GM19463 (cell line): ENCODE data around the gene UBTF.

Experiments
- ATAC-seq: cut with Tn5 transposase; IDR thresholded peaks from one replicate; pipeline ENCODE4 v1.9.1; 2021; ENCODE audit warnings: mild to moderate bottlenecking, moderate library complexity; ENCODE audit not compliant: unreplicated experiment

The UBTF gene

GRCh38 chr17:44216173-44216572, 3.3 kb downstream of the UBTF start:
- ATAC-seq = no peak

DNA sequence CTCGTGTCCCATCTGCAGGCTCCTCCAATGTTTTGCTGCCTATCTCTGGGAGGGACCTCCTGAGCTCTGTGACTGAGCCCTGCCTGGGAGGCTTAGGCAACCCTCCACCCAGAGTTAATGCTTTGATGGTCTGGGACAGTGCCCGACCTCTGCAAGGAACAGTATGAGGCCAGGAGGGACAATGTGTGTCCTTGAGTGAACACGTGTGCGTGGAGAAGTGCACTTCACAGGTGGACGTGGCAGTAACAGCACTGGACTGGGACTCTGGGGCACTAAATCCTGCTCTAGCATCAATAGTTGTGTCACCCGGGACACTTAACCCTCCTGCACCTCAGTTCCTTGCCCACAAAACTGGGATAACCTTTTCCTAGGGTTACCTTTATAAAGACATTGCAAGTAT, 4.6 kb downstream of the UBTF start:
- ATAC-seq = no peak

DNA sequence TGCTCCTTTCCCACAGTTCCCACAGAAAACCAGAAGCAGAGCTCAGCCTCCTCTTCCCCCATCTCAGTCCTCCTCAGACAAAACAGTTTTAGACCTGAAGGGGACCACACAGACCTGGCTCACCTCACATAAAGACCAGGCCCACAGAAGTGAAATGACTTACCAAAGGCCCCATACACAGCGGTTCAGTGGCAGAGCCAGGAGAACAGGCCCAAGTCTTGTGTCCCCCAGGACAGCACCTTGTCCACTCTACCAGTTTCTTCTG, 5.3 kb downstream of the UBTF start:
- ATAC-seq = no peak

DNA sequence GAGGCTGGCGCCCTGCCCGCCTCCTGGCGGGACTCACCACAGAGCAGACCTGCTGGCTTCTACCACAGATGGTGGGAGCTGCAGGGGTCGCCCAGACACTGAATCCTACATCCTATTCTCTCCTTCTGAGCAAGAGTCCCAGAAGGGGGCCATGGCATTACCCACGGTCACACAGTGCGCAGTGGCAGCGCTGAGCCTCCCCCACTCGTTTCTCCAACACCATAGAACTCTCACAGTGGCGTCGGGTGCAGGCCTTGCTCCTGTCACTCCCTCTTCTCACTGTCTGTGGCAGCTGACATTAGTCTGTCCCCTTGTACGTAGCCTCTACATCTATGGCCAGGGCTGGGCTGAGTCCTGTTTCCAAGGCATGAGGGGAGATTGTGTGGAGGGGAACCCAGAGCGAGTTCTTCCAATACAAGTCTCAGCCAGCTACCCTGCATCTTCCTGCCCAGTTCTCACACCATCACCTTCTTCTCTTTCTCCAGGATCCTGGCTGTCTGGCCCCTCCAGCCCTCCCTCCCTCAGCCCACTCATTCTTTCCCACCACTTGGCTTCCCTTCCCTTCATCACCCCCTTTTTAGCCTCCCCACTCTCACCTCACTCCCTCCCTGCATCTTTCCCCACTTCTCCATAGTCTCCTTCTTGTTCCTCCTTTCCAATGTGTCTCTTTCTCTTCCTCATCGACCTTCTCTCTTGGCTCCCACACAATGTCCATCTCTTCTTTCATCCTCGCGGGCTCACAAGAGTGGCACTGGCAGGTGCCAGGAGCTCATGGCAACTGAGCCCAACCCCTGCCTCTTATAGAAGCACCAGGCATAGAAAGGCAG, 5.9 kb downstream of the UBTF start:
- no peak for ATAC-seq

- ATAC-seq = no peak
These were observed 6.7 kb downstream of the UBTF start for GRCh38 chr17:44212507-44213402.

DNA sequence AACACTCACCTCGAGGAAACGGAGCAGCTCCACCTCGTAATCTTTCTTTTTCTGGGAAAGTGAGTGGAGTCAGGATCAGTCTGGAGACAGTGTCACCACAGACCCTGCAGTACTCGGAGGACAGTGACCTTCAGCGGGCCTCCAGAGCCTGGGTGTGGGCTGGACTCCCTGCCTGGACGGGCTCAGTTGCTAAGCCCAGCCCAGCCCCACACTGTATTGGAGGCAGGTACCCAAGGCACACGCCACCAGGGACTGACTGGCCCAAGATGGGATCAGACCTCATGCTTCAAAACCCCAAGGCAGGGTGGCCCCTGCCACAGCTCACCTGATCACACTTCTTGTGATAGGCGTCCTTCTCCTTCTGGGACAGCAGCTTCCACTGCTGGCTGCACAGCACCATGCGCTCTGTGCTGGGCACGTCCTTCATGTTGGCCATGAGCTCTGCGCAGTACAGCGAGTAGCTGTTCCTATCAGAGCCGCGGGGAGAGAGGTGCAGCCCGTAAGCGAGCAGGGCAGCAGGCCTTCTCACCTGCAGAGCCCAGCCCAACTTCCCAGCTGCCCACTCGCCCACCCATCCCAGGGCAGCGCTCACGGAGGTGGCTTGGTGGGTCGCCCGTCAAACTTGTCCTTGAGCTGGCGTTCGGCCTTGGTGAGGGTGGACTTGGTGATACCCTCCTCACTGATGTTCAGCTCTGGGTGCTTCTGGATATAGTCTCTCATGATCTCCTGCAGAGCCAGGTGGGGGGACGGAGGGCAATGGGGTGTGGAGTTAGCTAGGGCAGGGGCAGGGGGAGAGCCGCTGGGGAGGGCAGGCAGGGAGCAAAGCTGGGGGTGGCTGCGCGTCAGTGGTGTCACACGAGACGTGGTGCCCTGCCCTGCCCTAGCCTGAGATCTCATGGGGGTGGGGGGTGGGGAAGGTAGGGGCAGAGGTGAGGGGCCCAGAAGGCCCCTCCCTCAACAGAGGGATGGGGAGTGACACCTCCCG, 7.9 kb downstream of the UBTF start:
- ATAC-seq = no peak

GRCh38 chr17:44210342-44211192, 8.9 kb downstream of the UBTF start:
- ATAC-seq = peak; percentile 80

DNA sequence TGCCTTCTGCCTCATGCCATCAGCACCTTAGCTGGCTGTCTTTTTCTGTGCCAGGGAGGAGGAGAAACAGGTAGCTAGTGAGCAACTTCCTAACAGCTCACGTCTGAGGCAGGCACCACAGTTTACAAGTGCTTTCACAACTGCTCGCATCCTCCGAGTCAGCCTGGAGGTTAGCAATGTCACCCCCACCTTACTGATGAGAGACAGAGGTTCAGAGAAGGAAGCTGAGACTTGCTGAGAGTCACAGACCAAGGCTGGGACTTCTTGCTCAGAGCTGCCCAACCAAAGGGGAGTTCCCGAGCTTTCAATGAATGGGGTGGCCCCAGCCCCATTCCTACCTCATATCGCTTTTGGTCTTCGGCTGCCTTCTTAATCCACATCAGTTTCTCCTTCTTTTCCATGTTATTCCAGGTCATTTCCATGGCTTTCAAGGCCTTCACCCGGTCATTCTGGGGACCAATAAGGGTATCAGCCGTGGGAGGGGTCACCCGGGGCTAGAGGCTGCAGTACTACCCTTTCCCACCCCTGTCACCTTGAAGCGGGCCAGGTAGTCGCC, 9.6 kb downstream of the UBTF start:
- ATAC-seq = peak; percentile 40

- ATAC-seq = no peak
These were observed 11.7 kb downstream of the UBTF start for GRCh38 chr17:44207743-44208142.

DNA sequence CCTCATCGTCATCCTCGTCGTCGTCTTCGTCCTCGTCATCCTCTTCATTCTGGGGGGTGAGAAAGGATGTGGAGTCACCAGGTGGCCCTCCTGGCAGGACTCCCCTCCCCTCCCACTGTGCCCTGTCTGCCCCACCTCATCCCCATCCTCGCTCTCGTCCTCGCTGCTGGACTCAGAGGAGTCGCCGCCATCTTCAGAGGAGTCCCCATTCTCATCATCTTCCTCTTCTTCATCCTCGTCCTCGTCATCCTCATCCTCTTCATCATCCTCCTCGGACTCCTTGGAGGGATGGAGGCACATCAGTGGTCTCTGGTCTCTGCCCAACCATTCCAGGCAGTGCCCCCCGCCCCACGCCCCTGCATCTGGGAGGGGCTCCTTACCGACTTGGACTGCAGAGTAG, 12.2 kb downstream of the UBTF start:
- ATAC-seq = no peak

DNA sequence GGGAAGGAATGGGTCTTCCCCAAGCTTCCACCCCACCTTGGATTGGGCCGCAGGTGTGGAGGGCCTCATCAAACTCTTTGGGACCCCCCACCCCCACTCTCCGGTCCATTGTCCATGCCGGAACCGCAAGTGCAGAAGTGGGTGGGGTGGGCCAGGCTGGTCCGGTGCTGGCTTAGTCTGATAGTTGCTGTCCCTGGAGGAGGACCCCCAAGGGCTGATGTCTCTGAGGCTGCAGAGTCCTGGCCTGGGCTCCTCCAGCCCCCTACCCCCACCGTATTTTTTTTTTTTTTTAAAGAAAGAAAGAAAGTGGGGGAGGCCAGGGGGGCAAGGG, 12.7 kb downstream of the UBTF start:
- no peak for ATAC-seq

DNA sequence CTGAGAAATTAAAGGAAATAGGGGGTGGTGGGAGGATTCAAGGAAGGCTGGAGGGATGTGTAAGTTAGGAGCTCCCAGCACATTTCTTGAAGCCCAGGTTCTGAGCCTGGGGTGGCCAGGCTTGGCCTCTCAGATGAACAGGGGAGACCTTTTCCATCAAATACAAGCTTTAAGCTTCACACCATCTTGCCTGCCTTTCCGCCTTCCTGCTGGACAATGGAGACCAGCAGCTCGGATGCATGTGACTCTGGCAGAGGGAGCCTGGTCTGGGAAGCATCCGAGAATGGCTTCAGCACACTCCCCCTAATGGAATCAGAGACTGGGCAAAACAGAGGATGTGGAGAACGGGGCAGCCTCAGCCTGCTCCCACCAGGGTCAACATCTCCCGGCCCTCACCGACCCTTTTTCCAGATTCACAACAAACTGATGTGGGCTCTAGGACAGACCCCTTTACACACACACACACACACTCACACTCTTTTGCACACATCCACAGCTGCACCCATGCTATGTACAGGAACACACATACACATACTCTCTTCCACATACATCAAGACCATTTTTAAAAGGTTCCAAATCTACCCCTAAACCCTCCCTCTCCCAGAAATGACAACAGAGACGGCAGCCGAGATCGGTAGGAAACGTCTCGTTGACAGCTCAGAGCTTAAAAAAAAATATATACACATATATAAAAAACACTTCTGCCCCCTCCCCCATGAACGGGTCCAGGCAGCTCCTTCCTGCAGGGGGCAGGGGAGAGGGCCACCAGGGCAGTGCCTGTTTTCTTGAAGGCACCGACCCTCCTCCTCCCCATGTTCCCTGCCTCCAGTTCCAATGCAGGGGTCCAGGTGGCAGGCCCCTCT, 13.3 kb downstream of the UBTF start:
- ATAC-seq = no peak

GRCh38 chr17:44204441-44204882, 15.0 kb downstream of the UBTF start:
- no peak for ATAC-seq

GRCh38 chr17:44203731-44204440, 15.6 kb downstream of the UBTF start:
- ATAC-seq = no peak

DNA sequence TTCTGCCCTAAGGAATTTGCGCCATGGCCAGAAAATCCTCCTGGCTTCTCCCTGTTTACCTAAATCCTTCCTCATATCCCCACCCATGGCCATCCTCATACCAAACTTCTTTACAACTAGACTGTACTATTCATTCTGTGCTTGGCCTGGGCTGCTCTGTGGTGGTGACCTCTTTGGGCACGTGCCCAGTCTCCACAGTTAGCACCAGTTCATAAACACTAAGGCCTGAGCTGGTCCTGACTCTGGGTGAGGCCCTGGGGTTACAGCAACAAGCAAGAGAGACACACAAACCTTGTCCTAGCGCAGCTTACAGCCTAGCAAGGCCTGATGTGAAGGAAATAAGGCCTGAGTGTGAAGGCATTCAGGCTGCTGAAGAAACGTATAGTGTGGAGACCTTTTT, 16.7 kb downstream of the UBTF start:
- ATAC-seq = no peak

- ATAC-seq = no peak
These were observed 18.9 kb downstream of the UBTF start for GRCh38 chr17:44200478-44201155.

DNA sequence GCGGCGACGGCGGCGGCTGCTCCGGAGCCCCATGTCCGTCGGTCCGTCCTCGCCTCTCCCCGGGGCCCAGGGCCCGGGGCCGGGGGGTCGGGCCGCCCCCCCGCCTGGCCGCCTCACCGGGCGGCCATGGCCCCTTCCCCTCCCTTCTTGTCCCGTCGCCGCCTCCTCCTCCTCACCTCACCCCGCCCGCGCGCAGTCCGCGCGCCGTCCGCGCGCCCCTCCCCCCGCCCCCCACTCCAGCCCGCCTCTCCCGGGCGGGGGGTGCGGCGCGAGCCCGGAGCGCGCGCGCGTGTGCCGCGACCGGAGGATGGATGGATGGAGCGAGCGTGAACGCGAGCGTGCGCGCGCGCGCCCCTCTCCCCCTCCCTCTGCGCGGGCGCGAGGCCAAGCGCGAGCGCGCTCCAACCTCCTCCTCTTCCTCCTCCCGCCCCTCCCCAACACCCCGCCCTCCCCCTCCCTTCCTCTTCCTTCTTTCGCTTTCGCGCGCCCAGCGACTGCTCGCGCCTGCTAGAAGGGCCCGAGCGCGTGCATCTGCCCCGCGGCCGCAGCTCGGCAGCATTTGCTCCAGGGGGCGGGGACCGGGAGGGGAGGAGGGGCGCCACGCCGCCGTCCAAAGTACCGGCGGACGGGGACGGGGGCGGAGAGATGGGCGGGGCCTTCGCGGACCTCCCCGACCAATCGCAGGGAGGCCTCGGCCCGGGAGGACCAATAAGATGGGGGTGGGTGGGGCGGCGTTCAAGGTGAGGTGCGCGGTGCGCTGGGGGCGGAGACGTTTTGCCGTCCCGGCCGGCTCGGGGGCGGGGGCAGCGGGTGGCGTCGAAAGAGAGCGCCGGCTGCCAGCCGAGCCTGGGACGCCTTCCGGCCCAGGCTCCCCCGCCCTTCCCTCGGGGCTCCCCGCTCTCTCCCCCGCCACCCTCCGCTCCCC, 19.7 kb downstream of the UBTF start, which contains the start of gene ATXN7L3:
TSS of gene ATXN7L3 (minus strand) at position 332 of the 925 bp plus-strand sequence. CDS start 1,814 bp downstream, outside the sequence.
- peak; percentile 64 for ATAC-seq
